Stimulated activated effector memory CD8-positive, alpha-beta T cell treated with anti-CD3 and anti-CD28 coated beads, Interleukin-12 subunit alpha, Interleukin-12 subunit beta, amount 100 ng/mL, for 72 hours (primary cell): ENCODE results near the gene PAX1.

ENCODE experiments used
- ATAC-seq: fragments of 150-1000 bp; cut with Tn5 transposase; 2 replicates; pipeline ENCODE4 v1.10.0; 2021
- DNase-seq, 2 donors: peaks; one replicate each; pipeline ENCODE4 v3.0.0; 2021 to 2022; ENCODE audit warnings: low spot score in 2 of 2
- H3K27ac Mint-ChIP-seq: one replicate; pipeline ENCODE4 v1.8.0; 2022; ENCODE audit warnings: mild to moderate bottlenecking, mixed read lengths
- H3K36me3 Mint-ChIP-seq: one replicate; pipeline ENCODE4 v1.8.0; 2022; ENCODE audit warnings: mild to moderate bottlenecking, mixed read lengths
- H3K4me1 Mint-ChIP-seq: one replicate; pipeline ENCODE4 v1.8.0; 2022; ENCODE audit warnings: mixed read lengths
- H3K4me3 Mint-ChIP-seq: one replicate; pipeline ENCODE4 v1.8.0; 2022; ENCODE audit warnings: mild to moderate bottlenecking, mixed read lengths
- H3K9me3 Mint-ChIP-seq: one replicate; pipeline ENCODE4 v1.8.0; 2022; ENCODE audit warnings: mixed read lengths

PAX1 gene

DNA sequence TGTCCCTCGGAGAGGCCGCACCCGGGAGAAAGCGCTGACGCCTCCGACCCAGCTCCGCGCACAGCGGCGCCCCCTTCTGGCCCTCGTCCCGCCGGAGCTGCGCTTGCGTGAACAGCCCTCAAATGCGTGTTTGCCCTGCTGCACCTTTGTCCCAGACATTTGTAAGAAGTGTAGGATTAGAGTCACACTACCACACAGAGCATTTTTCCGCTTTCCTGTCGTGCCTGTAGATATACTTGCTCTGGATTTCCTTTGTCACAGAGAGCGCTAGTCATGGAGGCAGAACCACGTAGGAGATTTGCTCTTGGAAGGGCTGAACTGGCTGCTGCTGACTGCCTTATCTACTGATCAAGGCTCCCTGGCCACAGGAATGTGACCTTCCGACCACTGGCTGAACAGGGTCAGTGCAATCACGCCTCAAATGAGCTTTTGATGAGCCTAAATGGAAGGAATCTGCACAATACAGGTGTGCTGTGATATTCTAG lies 62.3 kb downstream of the PAX1 start:
- ATAC-seq: no peak
- no peak overlapping the region for H3K4me3 Mint-ChIP-seq
- H3K4me1 Mint-ChIP-seq: no peaks in the 10 kb centered on the region

More for the DNA sequence above, 62.3 kb downstream of the PAX1 start:
- Mint-ChIP-seq H3K9me3 (peaks cover 13% of the 10 kb centered on the region), H3K27ac (no peak overlapping the region), H3K36me3 (no peaks in the 10 kb centered on the region)
- DNase-seq: no peak
